Vagina (tissue), 2 donors: Measurements from ENCODE around the gene C20orf144.

Experiments used
- POLR2A ChIP-seq, 2 donors: fragments of 450-650 bp; IDR thresholded peaks; one replicate each; pipeline ENCODE4 v1.6.1; 2017; ENCODE audit warnings: antibody characterized with exemption in 2 of 2, mild to moderate bottlenecking in 2 of 2, moderate library complexity in 2 of 2
- POLR2AphosphoS5 ChIP-seq, 2 donors: sonication (generic); formaldehyde crosslinking; IDR thresholded peaks; one replicate each; pipeline ENCODE4 v1.9.0; 2017; ENCODE audit warnings: antibody characterized with exemption in 2 of 2, mild to moderate bottlenecking in 2 of 2, low read depth in 1 of 2; ENCODE audit not compliant: insufficient read depth in 1 of 2
- TF ChIP-seq, protein P1 (sequence below), 3 experiments: fragments of 450-650 bp in 2 of 3; fragments of 200-600 bp in 1 of 3; sonication (generic) in 1 of 3; IDR thresholded peaks; one replicate each; pipeline ENCODE4 v1.5.1; 2017 to 2019; ENCODE audit warnings: antibody characterized with exemption in 3 of 3, mild to moderate bottlenecking in 2 of 3, moderate library complexity in 2 of 3

DNA sequence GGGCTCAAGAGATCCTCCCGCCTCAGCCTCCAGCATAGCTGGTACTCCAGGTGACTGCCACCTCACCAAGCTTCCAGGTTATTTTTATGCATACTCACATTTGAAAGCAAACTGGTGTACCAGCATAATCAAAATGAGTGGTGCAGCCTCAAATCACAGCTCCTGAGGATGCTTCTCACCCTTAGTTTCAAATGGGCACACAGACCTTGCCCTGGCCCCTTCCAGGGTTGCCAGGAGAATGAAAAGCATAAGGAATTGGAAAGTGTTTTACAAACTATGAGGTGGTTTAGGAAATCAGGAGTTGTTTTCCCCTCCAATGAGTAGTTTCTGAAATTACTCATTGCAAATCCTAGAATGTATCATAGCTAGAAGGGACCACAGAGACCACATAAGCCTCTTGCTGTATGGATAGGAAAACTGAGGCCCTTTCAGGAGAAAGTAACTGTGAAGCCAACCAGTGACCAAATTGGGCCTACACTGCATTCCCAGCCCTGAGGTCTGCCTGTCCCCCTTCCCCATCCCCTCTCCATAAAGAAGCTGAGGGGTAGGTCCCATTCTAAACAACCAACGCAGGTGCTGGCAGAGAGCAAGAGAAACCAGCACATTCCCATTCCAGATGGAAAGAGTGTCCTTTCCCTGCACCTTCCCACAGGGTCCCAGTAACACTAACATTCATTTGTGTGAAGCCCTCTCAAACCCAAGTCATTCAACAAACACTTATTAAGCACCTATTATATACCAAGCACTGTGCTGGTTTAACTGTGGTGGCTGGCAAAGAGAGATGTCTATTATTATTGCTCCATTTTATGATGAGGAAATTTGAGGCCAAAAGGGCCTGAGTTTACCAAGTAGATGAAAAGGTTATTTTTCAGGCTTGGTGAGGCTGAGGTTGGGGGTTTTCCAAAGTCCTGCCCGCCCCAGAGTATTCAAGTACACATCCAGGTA lies 26.1 kb downstream of the C20orf144 start:
- TF ChIP-seq, protein P1, sequence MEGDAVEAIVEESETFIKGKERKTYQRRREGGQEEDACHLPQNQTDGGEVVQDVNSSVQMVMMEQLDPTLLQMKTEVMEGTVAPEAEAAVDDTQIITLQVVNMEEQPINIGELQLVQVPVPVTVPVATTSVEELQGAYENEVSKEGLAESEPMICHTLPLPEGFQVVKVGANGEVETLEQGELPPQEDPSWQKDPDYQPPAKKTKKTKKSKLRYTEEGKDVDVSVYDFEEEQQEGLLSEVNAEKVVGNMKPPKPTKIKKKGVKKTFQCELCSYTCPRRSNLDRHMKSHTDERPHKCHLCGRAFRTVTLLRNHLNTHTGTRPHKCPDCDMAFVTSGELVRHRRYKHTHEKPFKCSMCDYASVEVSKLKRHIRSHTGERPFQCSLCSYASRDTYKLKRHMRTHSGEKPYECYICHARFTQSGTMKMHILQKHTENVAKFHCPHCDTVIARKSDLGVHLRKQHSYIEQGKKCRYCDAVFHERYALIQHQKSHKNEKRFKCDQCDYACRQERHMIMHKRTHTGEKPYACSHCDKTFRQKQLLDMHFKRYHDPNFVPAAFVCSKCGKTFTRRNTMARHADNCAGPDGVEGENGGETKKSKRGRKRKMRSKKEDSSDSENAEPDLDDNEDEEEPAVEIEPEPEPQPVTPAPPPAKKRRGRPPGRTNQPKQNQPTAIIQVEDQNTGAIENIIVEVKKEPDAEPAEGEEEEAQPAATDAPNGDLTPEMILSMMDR (IDR thresholded peaks at IDR 0.05), result no peak
- no peak for TF ChIP-seq POLR2A (IDR thresholded peaks at IDR 0.05)
- TF ChIP-seq POLR2AphosphoS5 (IDR thresholded peaks at IDR 0.05; ENCODE audit: insufficient read depth in 1 of 2, low read depth in 1 of 2), result no peak
